Stimulated activated naive CD8-positive, alpha-beta T cell treated with anti-CD3 and anti-CD28 coated beads, Interleukin-15, Interleukin-2, amounts not matched to agents 100 ng/mL and 50 ng/mL, for 24 hours (primary cell): ENCODE results near the gene ARPC5.
"Not testable (repeated sequence)": the region's sequence is repeated elsewhere in the genome, so short reads cannot be mapped to it uniquely, and the experiment has no call there.

Experiments
- H3K27ac Mint-ChIP-seq: one replicate; pipeline ENCODE4 v1.8.0; 2021; ENCODE audit warnings: mild to moderate bottlenecking, mixed read lengths
- H3K27me3 Mint-ChIP-seq: one replicate; pipeline ENCODE4 v1.8.0; 2021; ENCODE audit warnings: mixed read lengths
- H3K36me3 Mint-ChIP-seq: one replicate; pipeline ENCODE4 v1.8.0; 2021; ENCODE audit warnings: low read depth, mixed read lengths
- H3K4me1 Mint-ChIP-seq: one replicate; pipeline ENCODE4 v1.8.0; 2021; ENCODE audit warnings: low read depth, mixed read lengths
- H3K4me3 Mint-ChIP-seq: one replicate; pipeline ENCODE4 v1.8.0; 2021; ENCODE audit warnings: mild to moderate bottlenecking, mixed read lengths
- H3K9me3 Mint-ChIP-seq: one replicate; pipeline ENCODE4 v1.8.0; 2021; ENCODE audit warnings: mixed read lengths

ARPC5 gene

DNA sequence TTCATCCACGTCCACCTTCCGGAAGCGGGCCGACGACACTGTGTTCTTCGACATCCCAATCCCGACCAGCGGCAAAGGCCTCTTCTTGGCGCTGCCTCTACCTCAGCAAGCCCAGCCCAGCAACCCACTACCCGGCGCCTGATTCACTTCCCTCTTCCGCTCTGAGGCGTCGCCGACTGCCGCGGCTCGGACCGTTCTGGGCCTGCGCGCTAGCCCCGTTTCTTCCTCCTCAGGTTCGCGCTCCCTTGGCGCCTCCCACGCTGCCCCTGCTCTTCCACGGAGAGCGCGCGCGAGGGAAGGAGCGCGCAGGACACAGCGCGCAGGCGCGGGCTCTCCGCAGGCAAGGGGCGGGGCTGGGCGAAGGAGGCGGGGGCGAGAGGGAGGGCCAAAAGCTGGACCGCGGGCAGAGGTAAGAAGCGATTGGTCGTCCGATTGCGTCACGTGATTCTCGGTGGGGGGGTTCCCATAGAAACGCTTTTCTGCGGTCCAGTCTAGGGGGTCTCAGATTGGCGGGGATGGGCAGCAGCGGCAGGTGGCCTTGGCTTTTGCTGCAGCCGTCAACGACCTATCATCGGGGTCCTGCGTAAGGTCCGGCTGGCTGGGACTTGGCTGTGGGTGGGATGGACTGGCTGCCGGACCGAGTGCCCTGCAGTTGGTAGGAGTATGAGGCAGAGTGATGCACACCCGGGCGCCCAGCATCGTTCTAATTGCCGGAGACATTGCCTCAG, at the start of gene ARPC5:
ARPC5 (minus strand) TSS at position 178 of the 728 bp plus-strand sequence; CDS start at position 54, 124 bp downstream.
- no peaks in the 10 kb centered on the region for H3K9me3 Mint-ChIP-seq
- H3K4me1 Mint-ChIP-seq = peaks cover 38% of the 10 kb centered on the region
- H3K4me3 Mint-ChIP-seq = peak within 1 kb of the TSS; percentile 100
- H3K27ac Mint-ChIP-seq = peak within 1 kb of the TSS; percentile 100
- H3K36me3 Mint-ChIP-seq = peaks cover 12% of the 10 kb centered on the region
- H3K27me3 Mint-ChIP-seq = no peaks in the 10 kb centered on the region

DNA sequence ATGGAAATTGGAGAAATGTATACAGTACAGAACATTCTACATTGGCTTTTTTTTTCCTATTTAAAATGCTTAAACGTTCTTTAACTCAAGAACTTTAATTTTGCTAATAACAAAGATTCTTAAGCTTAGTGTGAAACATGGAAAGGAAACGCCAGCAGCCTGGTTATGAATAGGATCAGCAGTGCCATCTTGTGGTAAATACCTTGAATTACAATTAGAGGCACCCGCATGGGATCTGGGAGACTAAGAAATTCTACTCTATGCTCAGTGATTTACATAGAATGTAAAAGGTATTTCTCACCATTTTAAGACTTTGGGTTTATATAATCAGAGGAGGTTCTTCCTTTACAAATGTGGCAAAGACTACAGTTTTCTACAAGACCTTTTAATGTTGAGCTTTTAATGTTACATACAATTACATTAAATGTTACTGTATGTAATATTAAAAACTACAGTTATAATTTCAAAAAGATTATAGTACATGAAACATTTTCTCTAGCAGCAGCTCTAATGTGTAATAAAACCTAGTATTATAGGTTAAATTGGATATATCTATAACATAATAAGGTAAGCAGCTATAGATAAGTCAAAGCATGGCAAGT, 49.6 kb upstream of the ARPC5 start:
- Mint-ChIP-seq H3K4me3 (no peak overlapping the region), H3K9me3 (no peaks in the 10 kb centered on the region), H3K27ac (no peak overlapping the region), H3K4me1 (peaks cover 10% of the 10 kb centered on the region), H3K27me3 (peaks cover 13% of the 10 kb centered on the region), H3K36me3 (no peaks in the 10 kb centered on the region)

GRCh38 chr1:183679363-183679762, 43.8 kb upstream of the ARPC5 start:
- H3K9me3 Mint-ChIP-seq = not testable (repeated sequence)
- H3K27me3 Mint-ChIP-seq = peaks cover 13% of the 10 kb centered on the region

DNA sequence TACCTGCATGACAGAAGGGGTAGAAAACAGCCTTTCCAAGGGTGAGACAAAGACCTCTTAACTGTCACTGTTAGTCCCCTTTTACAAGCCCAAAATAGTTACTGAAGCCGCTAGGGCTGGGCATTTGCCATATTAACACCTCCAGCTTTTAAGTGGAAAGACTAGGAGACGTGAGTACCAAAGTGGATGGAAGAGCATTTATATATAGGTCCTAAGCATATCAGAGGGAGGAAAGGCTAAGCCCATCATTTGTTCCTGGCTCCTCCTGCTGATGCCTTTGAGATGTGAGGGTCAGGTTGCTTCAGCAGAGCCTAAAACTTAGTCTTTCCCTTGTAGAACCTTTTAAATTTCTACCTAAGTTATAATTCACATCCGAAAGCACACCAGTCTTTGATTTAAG, 43.2 kb upstream of the ARPC5 start:
- Mint-ChIP-seq H3K27ac (no peak overlapping the region), H3K36me3 (no peaks in the 10 kb centered on the region), H3K4me3 (no peak overlapping the region), H3K27me3 (peaks cover 13% of the 10 kb centered on the region), H3K4me1 (peaks cover 2% of the 10 kb centered on the region), H3K9me3 (no peaks in the 10 kb centered on the region)

More at GRCh38 chr1:183679363-183679762, 43.8 kb upstream of the ARPC5 start:
- H3K4me1 Mint-ChIP-seq, H3K36me3 Mint-ChIP-seq, H3K4me3 Mint-ChIP-seq, H3K27ac Mint-ChIP-seq: not testable (repeated sequence)

DNA sequence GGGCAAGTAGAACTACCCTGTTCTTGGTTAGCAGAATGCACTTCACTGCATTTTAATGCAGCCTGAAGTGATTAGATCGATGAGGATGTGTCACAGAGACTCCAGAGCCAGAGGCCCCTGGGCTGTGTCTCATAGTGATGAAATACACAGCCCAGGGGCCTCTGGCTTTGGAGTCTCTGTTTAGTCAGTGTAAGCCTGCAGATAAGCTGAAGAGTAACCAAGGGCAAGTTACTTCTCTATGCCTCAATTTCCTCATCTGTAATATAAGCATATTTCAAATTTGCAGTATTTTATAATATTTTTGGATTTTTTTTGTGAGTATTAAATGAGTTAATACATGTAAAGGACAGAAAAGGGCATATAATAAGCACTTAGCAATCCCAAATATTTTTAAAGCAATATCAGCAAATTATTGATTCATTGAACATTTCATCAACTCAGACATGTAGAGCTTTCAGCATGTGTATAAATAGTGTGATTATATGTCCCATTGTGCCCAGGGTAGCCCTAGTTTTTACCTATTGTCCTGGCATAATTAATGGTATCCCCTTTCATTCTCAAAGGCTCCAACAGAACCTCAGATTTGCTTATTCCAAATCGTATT, 41.1 kb upstream of the ARPC5 start:
- peaks cover 3% of the 10 kb centered on the region for H3K36me3 Mint-ChIP-seq
- H3K27me3 Mint-ChIP-seq = peaks cover 7% of the 10 kb centered on the region
- H3K4me1 Mint-ChIP-seq = no peaks in the 10 kb centered on the region
- H3K4me3 Mint-ChIP-seq = no peak overlapping the region
- H3K27ac Mint-ChIP-seq = no peak overlapping the region
- H3K9me3 Mint-ChIP-seq = no peaks in the 10 kb centered on the region

- Mint-ChIP-seq H3K4me3 (no peak overlapping the region), H3K9me3 (no peaks in the 10 kb centered on the region), H3K27ac (no peak overlapping the region)
Measured at GRCh38 chr1:183675883-183676585, 40.5 kb upstream of the ARPC5 start.

DNA sequence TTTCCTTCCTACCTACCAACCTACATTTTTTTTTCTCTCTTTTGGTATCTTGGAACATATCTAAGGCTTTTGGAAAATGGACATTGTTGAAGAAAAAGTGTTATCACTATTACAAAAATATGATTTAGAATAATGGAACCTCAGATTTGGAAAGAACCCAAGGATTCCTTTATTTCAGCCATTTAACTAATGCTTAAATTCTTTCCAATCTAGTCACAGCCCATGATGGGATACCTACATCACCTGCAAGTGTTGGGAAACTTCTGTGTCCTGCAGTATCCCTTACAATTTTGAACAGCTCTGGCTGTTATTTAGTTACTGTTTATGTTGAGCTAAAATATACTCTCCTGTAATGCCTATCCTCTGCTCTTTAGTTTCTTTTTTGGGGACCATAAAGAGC, 39.8 kb upstream of the ARPC5 start:
- no peaks in the 10 kb centered on the region for H3K4me1 Mint-ChIP-seq

More at GRCh38 chr1:183675883-183676585, 40.5 kb upstream of the ARPC5 start:
- Mint-ChIP-seq H3K27me3 (peaks cover 7% of the 10 kb centered on the region), H3K36me3 (peaks cover 3% of the 10 kb centered on the region), H3K4me1 (no peaks in the 10 kb centered on the region)

DNA sequence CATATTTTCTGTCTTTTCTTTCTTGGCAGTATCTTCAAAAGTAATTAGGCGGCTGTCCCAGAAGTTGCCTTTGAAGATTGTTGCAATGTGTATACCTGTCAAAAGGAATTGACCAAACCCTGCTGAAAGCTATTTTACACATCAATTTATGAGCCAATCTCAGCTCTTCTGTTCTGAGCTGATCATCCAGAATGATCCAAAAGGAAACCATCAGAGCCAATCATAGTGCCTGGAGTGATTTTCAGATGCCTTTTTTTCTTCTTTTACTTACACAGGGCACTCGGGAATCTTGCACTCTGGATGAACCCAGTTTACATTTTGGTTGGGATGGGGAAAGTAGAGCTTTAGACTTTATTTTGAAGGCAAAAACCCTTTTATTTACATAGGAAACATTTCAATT, 39.3 kb upstream of the ARPC5 start:
- H3K9me3 Mint-ChIP-seq = no peaks in the 10 kb centered on the region
- H3K27me3 Mint-ChIP-seq = peaks cover 10% of the 10 kb centered on the region
- H3K27ac Mint-ChIP-seq = no peak overlapping the region
- H3K36me3 Mint-ChIP-seq = peaks cover 3% of the 10 kb centered on the region
- H3K4me1 Mint-ChIP-seq = no peaks in the 10 kb centered on the region
- no peak overlapping the region for H3K4me3 Mint-ChIP-seq

More for the DNA sequence above, 39.8 kb upstream of the ARPC5 start:
- Mint-ChIP-seq H3K27me3 (peaks cover 10% of the 10 kb centered on the region), H3K9me3 (no peaks in the 10 kb centered on the region), H3K36me3 (peaks cover 3% of the 10 kb centered on the region), H3K27ac (no peak overlapping the region), H3K4me3 (no peak overlapping the region)

GRCh38 chr1:183674339-183674738, 38.8 kb upstream of the ARPC5 start:
- H3K9me3 Mint-ChIP-seq = no peaks in the 10 kb centered on the region
- H3K36me3 Mint-ChIP-seq = peaks cover 3% of the 10 kb centered on the region
- H3K27me3 Mint-ChIP-seq = peaks cover 10% of the 10 kb centered on the region
- H3K27ac Mint-ChIP-seq = no peak overlapping the region
- no peak overlapping the region for H3K4me3 Mint-ChIP-seq
- no peaks in the 10 kb centered on the region for H3K4me1 Mint-ChIP-seq

- H3K27ac Mint-ChIP-seq = no peak overlapping the region
- H3K4me3 Mint-ChIP-seq = no peak overlapping the region
- H3K36me3 Mint-ChIP-seq = peaks cover 3% of the 10 kb centered on the region
- H3K27me3 Mint-ChIP-seq = peaks cover 10% of the 10 kb centered on the region
- no peaks in the 10 kb centered on the region for H3K9me3 Mint-ChIP-seq
- no peaks in the 10 kb centered on the region for H3K4me1 Mint-ChIP-seq
Measured at GRCh38 chr1:183673605-183674323, 38.2 kb upstream of the ARPC5 start.

GRCh38 chr1:183670169-183670568, 34.6 kb upstream of the ARPC5 start:
- Mint-ChIP-seq H3K9me3 (no peaks in the 10 kb centered on the region), H3K27ac (no peak overlapping the region), H3K4me3 (no peak overlapping the region)

DNA sequence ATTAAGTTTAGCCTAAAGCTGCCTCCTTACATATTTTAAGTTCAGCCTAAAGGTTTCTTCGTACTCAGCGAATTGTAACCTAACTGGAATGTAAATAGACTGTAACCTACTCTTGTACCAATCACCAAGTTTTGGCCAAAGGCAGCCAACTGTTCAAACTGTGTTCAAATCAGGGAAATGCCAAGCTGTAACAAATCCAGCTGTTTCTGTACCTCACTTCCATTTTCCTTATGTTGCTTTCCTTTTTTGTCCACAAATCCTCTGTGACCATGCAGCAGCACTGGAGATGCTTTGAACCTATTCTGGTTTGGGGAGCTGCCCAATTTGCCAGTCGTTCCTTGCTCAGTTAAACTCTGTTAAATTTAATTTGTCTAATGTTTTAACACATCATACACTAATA, 20.8 kb upstream of the ARPC5 start:
- Mint-ChIP-seq H3K27me3 (no peaks in the 10 kb centered on the region), H3K4me3 (no peak overlapping the region), H3K9me3 (no peaks in the 10 kb centered on the region), H3K36me3 (no peaks in the 10 kb centered on the region), H3K27ac (no peak overlapping the region), H3K4me1 (peaks cover 29% of the 10 kb centered on the region)

More at GRCh38 chr1:183670169-183670568, 34.6 kb upstream of the ARPC5 start:
- Mint-ChIP-seq H3K27me3 (peaks cover 10% of the 10 kb centered on the region), H3K36me3 (peaks cover 3% of the 10 kb centered on the region), H3K4me1 (no peaks in the 10 kb centered on the region)

DNA sequence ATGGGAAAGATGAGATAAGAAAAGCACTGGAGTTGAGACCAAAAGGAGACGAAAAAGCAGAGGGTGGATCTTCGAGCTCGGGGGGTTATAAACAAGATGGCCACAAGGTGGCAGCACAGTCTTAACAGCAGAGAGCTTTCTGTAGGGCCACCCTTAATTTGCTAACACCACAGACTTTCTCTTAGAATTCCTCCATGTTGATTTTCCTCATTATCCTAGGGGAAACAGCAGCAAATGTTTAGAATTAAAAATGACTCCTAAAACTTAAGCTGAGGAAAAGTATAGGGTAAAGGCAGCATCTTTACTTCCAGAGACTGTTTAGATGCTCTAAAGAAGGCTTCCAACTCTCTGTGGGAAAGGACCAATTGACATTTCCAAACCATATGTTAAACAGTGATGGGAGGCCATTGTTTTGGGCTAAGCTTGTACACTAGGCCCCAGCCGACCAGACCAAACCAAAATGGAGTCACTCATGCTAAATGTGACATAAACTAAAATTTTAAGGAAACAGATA, 20.0 kb upstream of the ARPC5 start:
- no peaks in the 10 kb centered on the region for H3K27me3 Mint-ChIP-seq
- no peak overlapping the region for H3K4me3 Mint-ChIP-seq
- H3K27ac Mint-ChIP-seq = no peak overlapping the region
- no peaks in the 10 kb centered on the region for H3K9me3 Mint-ChIP-seq
- H3K4me1 Mint-ChIP-seq = peaks cover 31% of the 10 kb centered on the region
- H3K36me3 Mint-ChIP-seq = no peaks in the 10 kb centered on the region

DNA sequence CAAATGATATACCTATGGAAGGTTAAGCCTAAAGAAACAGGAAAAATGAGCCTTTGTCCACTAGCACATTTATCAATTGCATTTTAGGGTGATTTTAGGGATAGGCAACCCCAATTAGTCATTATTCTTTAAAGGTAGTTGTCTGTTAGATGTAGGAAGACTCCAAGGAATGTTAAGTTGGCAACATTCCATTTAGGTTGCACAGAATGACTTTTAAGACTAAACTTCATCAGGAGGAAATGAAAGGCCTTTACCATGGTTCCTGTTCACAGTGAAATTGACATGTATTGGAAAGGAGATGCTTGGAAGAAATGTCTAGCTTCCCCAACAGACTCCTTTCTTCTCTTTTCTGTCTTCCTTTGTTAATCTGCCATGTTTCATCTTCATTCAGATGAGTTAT, 19.1 kb upstream of the ARPC5 start:
- H3K4me1 Mint-ChIP-seq = peaks cover 31% of the 10 kb centered on the region
- H3K36me3 Mint-ChIP-seq = no peaks in the 10 kb centered on the region
- no peak overlapping the region for H3K27ac Mint-ChIP-seq
- H3K9me3 Mint-ChIP-seq = no peaks in the 10 kb centered on the region
- no peaks in the 10 kb centered on the region for H3K27me3 Mint-ChIP-seq
- no peak overlapping the region for H3K4me3 Mint-ChIP-seq
